ENCODE measurements around the gene LHFPL6.

Gene LHFPL6

GRCh38 chr13:39596685-39597084 is 6.3 kb downstream of the LHFPL6 start:
- H3K4me3 ChIP-seq (ENCODE audit: low read depth, low read length), result no peak overlapping the region
- no peak for DNase-seq (ENCODE audit: low read depth)
- TF ChIP-seq MYC (IDR thresholded peaks at IDR 0.05; ENCODE audit: low read depth, low read length) (no peak), POLR2A (IDR thresholded peaks at IDR 0.05; ENCODE audit: extremely low read depth, insufficient read length) (no peak), MAX (IDR thresholded peaks at IDR 0.05; ENCODE audit: low read depth, low read length) (no peak), CTCF (IDR thresholded peaks at IDR 0.05; ENCODE audit: low read depth, low read length) (no peak)

- H3K4me3 ChIP-seq (ENCODE audit: low read depth, low read length), result no peak overlapping the region
- no peak for TF ChIP-seq MAX (IDR thresholded peaks at IDR 0.05; ENCODE audit: low read depth, low read length)
- no peak for TF ChIP-seq POLR2A (IDR thresholded peaks at IDR 0.05; ENCODE audit: extremely low read depth, insufficient read length)
- TF ChIP-seq MYC (IDR thresholded peaks at IDR 0.05; ENCODE audit: low read depth, low read length), result no peak
- no peak for TF ChIP-seq CTCF (IDR thresholded peaks at IDR 0.05; ENCODE audit: low read depth, low read length)
- DNase-seq (ENCODE audit: low read depth), result no peak
Measured at GRCh38 chr13:39596176-39596575, 6.8 kb downstream of the LHFPL6 start.

GRCh38 chr13:39590466-39591036 is 12.4 kb downstream of the LHFPL6 start:
- no peak for TF ChIP-seq CTCF (IDR thresholded peaks at IDR 0.05; ENCODE audit: low read depth, low read length)
- TF ChIP-seq MYC (IDR thresholded peaks at IDR 0.05; ENCODE audit: low read depth, low read length), result no peak
- TF ChIP-seq MAX (IDR thresholded peaks at IDR 0.05; ENCODE audit: low read depth, low read length), result no peak
- TF ChIP-seq POLR2A (IDR thresholded peaks at IDR 0.05; ENCODE audit: extremely low read depth, insufficient read length), result no peak
- no peak for DNase-seq (ENCODE audit: low read depth)
- no peak overlapping the region for H3K4me3 ChIP-seq (ENCODE audit: low read depth, low read length)

- no peak for TF ChIP-seq POLR2A (IDR thresholded peaks at IDR 0.05; ENCODE audit: extremely low read depth, insufficient read length)
- TF ChIP-seq MAX (IDR thresholded peaks at IDR 0.05; ENCODE audit: low read depth, low read length), result no peak
- TF ChIP-seq CTCF (IDR thresholded peaks at IDR 0.05; ENCODE audit: low read depth, low read length), result no peak
- no peak for TF ChIP-seq MYC (IDR thresholded peaks at IDR 0.05; ENCODE audit: low read depth, low read length)
- no peak for DNase-seq (ENCODE audit: low read depth)
- H3K4me3 ChIP-seq (ENCODE audit: low read depth, low read length), result no peak overlapping the region
Measured at GRCh38 chr13:39588384-39588783, 14.6 kb downstream of the LHFPL6 start.

GRCh38 chr13:39587939-39588338 is 15.1 kb downstream of the LHFPL6 start:
- H3K4me3 ChIP-seq (ENCODE audit: low read depth, low read length), result no peak overlapping the region
- TF ChIP-seq MAX (IDR thresholded peaks at IDR 0.05; ENCODE audit: low read depth, low read length), result no peak
- no peak for TF ChIP-seq MYC (IDR thresholded peaks at IDR 0.05; ENCODE audit: low read depth, low read length)
- TF ChIP-seq CTCF (IDR thresholded peaks at IDR 0.05; ENCODE audit: low read depth, low read length), result no peak
- TF ChIP-seq POLR2A (IDR thresholded peaks at IDR 0.05; ENCODE audit: extremely low read depth, insufficient read length), result no peak
- no peak for DNase-seq (ENCODE audit: low read depth)
